NCI-H446 (cell line): Measurements from ENCODE around the gene C5orf47.

Experiments used
- DNase-seq, 2 experiments: peaks; one replicate each; lab custom pipeline; 2025; lab: John Stamatoyannopoulos, UW

C5orf47 gene

DNA sequence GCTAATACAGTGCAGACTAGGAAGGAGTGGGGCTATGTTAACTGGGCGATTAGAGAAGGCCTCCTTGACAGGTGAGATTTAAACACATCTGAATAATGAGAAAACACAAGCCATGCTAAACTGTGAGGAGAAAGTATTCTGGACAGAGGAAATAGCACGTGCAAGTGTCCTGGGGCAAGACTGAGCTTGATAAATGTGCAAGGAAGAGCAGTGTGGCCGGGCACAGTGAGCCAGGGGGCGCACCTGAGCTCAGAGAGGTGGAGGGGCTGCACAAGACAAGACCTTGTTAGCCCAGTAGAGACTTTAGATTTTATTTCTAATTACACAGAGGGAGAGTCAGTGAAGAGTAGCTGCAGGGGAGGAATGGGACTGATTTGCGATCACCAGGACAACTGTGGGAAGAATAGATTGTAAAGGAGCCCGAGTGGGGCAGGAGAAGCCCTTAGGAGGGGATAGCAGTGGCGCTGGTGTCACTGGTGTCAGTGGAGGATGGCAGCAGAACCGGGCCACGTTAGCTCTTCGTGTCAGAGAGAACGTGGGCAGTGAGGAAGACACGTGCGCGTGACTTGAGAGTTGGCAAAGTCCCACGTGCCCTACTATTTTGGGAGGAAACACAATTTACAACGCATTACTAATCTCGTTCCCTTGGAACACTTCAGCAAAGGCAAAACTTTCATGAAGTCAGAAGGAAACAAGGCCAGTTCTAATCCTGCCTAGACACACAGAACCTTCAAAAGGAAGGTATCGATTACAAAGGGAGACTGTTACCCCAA lies 17.9 kb upstream of the C5orf47 start:
- DNase-seq: no peak

DNA sequence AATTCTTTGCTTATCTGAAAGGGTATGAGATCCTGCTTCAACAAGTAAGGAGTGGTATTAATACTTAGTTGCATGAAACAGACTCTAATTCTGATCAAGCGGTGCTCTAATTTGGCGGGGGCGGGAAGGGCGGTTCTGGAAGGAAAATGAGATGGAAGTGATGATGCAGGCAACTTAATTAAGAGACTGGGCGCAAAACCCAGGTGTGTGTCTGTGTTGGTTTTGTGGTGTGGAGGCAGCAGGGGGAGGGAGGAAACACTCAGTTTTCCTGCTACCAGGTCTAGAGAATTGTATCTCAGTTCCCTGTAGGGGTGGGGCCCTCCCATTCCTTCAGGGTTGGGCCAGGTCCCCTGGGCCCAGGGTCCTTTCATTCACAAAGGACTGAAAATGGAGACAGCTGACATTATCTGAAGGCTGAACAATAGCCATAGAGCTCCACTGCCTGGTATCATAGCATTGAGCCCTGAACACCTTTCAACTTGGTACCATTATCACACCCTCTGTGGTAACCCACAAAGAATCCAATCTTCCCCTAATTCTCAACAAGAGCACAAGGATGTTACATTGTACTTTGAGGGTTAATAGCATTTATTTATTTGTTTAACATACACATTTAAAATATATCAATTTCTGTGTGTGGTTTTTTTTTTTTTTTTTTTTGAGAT lies 17.2 kb upstream of the C5orf47 start:
- no peak for DNase-seq

DNA sequence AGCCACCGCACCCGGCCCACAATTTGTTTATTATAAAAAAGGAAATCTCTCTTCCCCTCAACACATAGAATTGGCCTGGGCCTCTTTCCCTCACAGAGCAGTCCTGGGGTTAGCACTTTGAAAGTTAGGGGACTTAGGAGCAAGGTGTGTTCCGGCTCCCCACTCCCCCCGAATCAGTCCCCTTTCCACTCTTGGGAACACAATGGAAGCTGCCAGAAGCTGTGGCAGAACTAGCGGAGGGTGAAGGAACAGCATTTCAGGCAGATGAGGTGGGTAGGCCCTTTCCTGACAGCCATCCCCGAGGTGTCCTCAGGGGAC lies 16.4 kb upstream of the C5orf47 start:
- DNase-seq: no peak

DNA sequence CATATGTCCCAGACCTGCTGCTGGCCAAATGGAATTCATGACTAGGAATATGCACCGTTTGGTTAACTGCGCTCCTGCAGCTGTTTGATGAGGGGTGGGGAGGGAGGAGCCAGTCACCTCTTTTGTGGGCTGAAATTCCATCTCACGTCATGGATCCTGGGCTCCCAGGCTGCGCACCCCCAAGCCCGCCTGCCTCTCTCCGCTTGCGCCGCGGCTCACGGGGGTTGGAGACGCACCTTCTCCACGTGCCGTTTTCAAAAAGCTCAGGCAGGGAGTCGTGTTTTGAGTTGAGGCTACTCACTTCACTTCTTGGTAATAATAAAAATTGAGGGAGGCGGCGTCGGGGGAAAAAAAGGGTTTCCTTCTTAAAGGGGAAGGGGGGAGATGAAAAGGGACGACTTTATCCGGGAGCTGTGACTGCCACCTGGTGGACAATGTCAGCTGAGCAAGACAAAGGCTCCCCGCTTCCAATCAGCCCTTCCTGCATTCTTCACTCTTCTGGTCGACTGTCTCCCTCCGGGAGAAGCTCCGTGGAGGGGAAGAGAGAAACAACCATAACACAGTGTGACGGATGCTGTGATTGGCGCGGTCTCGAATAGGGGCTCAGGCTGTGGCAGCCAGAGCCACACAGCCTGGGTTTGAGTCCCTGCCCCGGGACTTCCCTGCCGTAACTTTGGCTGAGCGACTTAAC lies 15.9 kb upstream of the C5orf47 start:
- DNase-seq: peak; percentile 51 to 77

DNA sequence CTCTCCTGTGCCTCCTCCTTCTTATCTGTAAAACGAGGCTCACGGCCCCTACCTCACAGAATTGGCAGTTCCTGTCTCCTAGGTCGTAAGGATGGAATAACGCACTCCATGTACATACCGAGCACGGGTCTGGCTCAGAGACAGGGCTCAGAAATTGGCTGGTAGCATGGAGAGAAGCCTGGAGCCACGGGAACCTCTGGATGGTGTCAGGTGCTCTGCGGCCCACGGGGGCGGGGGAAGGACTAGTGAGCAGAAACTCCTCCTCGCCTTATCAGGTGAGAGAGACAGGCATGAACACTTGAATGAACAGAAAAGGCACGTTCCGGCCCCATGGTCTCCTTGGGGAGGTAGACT lies 15.4 kb upstream of the C5orf47 start:
- DNase-seq: no peak

DNA sequence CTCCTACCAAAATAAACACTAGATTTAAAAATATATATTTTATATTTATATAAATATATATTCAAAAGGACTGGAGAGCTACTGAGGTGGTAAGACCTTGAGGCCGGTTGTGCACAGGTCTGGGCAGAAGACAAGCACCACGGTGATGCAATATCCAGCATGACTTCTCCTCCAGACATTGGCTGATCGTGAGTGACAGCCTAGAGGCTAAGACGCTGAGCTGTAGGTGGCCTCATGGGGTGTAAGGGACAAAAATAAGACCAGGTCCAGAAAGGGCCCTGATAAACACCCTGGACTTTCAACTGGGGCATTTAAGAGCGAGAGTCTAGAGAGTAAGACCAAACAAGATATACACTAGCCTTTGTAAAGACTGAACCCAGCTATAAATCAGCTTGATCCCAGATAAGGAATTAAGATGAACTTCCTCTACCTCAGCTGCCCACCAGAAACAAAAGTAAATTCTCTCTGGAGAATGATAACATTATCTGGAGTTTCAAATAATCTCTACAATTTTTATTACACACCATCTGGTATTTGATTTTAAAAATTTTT lies 14.2 kb upstream of the C5orf47 start:
- no peak for DNase-seq

DNA sequence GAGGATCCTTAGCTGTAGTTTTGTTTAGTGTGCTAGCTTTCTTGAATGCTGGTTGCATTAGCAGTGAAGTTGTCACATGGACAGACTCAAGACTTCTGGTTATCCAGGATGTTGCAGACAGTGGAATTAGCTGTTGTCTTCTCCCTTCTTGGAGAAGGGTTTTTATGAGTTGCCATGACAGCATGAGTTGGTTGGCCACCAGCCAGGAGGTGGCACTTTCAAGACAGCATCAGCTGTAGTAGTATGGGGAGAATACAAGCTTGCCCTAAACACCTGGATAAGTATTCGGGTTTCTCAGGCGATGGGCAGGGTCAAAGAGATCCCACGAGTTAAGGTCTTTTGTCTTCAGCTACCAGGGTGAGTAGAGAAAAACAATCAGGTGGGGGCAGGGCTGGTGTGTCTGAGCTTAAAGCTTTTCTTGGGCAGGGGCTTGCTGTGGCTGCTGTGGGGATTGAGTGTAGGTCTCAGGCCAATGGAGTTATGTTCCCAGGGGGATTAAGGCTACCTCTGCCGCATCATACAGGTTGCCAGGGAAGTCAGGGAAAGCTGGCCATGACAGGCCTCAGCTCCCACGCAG lies 7.7 kb upstream of the C5orf47 start:
- no peak for DNase-seq

DNA sequence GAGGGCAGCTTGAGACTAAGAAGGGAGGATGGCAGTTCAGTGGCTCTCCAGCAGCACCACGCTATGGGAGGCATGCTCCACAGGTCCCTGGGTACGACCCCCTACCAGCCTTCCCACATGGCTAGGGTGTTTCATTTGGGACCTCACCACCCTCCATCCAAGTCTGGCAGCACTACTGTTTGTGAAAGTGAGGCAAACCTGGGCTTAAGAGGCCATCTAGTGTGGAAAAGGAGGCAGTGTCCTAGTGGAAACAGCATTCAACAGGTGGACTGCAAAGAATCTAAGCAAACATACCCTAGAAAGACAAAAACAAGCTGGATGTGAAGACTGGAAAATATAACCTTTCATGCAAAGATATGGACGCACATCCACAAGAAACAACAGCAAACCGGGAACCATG lies 4.8 kb upstream of the C5orf47 start:
- DNase-seq: peak in 1 of 2 experiments; percentile 19

DNA sequence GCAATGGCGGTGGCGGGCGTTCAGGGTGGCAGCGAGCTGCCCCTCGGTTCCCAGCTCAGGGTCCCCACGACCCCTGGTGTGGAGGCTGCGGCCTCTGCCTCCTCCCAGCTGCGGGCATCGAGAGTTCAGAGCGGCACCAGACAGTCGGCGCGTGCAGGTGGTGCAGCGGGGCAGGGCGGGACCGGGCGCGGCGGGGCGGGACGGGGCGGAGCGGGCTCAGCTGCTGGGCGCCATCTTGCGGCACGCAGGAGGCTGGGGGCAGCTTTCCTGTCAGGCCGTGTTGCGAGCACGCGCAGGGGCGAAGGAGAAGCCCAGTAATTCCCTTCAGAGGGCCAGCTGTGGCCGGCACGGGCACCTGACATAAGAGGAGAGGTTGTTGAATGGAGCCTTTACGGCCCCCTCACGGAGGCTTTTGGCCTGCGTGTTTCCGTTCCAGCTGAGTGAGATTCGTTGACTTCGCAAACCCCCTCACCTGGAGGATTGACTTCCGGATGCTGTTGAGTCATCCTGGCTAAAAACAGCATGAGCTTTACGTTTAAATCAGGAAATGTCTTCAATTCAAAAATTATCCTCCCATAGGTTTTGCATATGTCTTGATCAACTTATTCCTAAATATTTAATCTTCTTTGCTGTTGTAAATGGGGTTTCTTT lies 587 bp downstream of the C5orf47 start:
- DNase-seq: no peak

DNA sequence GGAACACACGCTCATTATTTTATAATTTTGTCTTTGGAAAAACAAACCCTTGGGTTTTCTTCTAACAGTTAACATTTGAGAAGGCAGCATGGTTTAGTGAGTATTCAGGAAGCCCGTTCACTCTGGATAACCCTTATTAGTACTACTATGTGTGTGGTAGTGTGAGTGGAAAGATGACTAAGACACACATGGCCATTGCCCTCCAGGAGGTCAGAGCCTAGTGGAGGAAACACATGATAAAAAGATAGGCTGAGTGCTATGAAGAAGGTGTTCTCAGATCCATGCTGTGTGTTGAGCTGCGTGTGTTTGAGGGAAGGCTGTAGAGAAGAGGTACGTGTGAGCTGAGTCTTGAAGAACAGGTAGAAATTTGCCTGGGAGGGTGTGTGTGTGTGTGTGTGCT lies 8.4 kb downstream of the C5orf47 start:
- no peak for DNase-seq

DNA sequence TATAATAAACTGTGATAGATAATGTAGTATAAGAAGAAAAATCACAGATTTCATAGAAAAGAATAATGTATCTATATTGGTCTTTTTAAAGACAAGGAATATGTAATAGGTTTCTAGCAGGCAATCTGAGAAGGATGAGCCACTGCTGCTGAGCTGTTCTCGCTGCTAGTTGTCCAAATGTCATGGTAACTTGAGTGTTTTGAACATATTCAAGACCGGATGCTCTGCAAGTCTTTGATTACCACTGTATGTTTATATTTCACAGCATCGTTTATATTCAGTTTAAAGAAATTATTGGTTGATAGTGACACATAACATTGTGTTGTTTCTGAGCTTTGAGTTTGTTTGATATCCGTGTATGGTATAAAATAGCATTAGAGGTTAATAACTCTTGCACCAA lies 9.6 kb downstream of the C5orf47 start:
- DNase-seq: no peak

DNA sequence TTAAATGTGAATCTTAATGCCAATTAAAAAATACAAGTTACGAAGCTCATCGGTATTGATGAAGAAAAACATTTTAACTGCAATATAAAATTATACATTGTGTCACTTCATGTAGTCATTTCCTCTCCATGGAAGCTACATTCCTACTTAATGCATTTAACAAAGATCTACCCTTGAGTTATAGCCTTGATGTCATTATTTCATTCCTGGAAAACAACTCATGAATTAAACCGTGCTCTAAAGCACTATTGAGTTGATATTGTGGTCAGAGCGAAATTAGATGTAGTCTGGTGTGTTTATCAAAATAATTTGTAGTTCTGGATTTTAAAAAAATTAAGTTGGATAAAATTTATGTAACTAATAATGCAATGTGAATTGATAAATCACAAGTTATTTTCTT lies 11.1 kb downstream of the C5orf47 start:
- no peak for DNase-seq

DNA sequence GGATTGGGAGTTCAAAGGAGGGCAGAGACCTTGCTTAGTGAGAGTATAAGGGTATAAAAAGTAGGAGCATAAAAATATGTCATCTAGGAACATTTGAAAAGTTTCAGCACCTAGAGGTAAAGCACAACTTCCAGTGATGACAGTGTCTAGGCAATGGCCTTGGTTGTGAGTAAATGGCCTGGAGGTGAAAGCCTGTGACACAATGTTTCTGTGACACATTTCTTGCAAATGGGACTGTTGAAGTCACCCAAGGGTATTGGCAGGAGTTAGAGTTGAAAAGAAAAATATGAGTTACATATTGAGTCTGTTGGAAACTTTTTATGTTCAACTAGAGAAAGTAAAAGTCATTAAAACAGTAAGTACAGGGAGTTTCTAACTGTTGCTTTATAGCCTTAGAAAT lies 14.8 kb downstream of the C5orf47 start:
- no peak for DNase-seq

DNA sequence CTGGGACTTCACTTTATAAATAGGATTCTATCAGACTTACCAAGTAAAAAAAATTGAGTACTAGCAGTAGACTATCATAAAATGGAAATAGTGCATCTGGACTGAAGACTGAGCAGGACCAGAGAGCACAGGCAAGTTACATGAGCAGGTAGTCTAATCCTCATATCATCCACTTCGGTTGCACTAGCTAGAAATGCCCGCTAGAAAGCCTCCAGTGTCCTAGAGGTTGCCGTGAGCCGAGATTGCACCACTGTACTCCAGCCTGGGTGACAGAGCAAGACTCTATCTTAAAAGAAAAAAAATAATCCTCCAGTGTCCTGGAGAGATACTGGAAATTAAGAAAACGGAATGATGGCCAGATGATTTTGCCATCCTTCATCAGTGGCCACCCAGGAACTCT lies 20.0 kb downstream of the C5orf47 start:
- no peak for DNase-seq

DNA sequence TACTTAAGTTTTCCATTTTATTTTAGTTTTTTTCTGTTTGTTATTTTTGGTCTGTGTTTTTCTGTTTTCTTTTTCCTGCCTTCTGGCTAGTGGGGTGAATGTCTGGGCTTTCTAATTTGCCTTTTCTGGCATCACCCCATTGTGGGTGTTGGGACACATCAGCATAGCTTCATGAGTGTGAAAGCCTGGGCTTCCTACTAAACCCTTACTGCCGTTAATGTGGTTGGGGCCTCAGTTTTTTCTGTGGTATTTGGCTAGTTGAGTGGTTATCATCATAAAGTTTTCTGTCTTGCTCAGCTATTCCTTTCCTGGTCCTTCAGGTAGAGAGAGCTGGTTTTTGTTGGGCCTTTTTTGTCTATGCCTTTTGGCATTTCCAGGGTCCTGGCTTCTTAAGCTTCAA lies 21.4 kb downstream of the C5orf47 start:
- no peak for DNase-seq

DNA sequence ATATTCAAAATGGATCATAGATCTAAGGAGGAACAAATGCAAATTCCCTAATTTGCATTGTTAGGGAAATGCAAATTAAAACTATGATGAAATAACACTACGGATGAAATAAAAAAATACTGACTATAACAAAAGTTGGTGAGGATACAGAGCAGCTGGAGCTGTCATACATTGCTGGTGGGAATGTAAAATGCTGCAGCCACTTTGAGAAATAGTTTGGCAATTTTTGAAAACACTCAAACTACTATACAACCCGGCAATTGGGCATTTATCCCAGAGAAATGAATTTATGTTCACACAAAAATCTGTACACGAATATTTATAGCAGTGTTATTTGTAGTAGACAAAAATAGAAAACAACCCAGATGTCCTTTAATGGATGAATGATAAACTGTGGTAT lies 22.5 kb downstream of the C5orf47 start:
- DNase-seq: no peak

DNA sequence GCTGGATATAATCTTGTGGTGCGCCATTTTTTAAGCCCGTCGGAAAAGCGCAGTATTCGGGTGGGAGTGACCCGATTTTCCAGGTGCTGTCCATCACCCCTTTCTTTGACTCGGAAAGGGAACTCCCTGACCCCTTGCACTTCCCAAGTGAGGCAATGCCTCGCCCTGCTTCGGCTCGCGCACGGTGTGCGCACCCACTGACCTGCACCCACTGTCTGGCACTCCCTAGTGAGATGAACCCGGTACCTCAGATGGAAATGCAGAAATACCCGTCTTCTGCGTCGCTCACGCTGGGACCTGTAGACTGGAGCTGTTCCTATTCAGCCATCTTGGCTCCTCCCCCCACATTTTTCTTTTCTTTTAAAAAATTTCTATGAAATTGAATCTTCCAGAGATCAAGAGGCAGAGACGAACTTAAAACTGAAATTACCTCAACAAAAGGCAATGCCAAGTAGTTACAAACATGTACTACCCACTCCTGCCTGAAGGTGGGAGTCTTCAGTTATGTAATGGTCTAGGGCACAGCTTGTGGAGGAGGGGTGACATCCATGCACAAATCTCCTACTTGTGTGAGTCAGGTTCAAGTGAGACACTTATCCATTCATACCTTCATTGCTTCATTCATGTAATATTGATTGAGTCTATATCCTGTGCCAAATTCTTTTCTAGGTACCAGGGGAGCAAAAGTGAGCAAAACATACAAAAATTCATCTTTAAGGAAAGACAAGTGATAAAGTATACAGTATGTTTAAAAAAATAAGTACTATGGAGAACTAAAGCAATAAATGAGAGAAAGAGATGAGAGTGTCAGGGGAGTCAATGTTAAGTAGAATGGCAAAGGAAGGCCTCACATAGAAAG lies 31.3 kb downstream of the C5orf47 start:
- DNase-seq: peak; percentile 22 to 45

DNA sequence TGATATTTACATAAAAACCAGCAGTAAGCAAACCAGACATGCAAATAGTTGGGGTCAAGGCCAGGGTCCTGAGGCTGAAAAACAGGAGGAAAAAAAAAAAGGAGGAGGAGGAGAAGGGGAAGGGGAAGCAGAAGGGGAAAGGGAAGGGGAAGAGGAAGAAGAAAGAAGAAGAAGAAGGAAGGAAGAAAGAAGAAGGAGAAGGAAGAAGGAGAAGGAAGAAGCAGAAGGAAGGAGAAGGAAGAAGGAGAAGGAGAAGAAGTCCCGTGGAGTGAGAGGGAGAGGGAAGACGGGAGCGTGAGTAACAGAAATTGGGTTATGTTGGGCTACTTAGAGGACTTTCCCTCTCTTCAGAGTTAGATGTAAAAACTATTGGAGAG lies 31.9 kb downstream of the C5orf47 start:
- no peak for DNase-seq

DNA sequence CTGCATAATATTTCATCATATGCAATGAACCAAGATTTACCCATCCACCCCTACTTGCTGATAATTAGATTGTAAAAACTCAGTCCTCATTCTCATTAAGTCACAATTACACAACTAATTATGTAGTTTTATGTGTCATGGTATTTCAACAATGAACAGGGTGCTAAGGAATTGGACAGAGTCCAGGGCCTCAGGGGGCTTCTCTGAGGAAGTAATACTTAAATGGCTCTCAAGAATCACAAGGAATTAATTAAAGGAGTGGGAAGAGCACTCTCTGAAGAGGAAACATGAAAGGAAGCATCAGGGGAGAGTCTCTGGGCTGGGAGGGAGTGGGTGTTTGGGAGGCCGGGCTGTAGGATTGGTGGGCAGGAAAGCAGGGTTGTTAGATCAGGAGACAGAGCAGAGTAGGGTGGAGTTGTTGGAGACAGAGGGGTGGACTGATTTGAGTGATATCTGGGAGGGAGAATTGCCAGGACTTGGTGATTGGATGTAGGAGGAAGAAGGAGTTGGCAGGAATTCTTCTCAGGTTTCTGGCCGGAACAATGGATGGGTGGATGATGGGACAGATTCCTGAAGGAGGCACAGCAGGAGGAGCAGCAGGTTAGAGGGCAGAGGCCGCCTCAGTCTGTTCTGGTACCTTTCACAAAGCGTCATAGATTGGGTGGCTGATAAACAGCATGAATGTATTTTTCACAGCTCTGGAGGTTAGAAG lies 33.6 kb downstream of the C5orf47 start:
- DNase-seq: no peak

DNA sequence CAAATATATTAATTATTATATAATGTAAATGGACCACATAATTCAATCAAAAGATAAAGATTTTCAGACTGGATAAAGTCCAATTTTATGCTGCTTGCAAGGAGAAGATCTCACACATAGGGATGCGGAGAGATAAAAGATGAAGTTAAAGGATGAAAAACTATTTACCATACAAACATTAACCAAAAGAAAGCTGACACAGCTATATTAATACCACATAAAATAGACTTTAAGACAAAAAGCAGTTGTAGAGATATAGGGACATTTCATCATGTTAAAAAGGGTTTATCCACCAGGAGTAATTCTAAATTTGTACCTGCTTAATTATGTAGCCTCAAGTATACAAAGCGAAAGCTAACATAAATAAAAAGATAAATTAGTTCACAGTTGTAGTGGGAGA lies 41.3 kb downstream of the C5orf47 start:
- no peak for DNase-seq
